HepG2 (cell line): ENCODE results near the gene ADGRE3. TPM values are rescaled to one million over a fixed set of nuclear protein-coding genes. Genes with fewer than 3 reads are reported as not detected.

Experiments used
- ATAC-seq: fragments of 200-7000 bp; cut with Tn5 transposase; 3 replicates; pipeline ENCODE4 v1.9.1; 2020; ENCODE audit warnings: mild to moderate bottlenecking, moderate library complexity
- BruUV-seq: library from RNA; stranded (reverse); fragments of 400-500 nt; replicated peaks from 2 replicates; lab custom pipeline; 2021; lab: Mats Ljungman, UMichigan
- CTCF ChIA-PET: fragments of 300-600 bp; formaldehyde crosslinking; extraction: SDS; loops from one replicate; lab custom pipeline; 2021; ENCODE audit warnings: low total read pairs, inconsistent platforms, low intra/inter-chr PET ratio; lab: Yijun Ruan, JAX
- POLR2A ChIA-PET: fragments of 350-600 bp; sonication (Branson Sonifier 250); formaldehyde crosslinking; loops from one replicate; lab custom pipeline; 2020; ENCODE audit warnings: antibody characterized with exemption, inconsistent platforms; lab: Yijun Ruan, JAX
- DNase-seq: peaks from one replicate; pipeline ENCODE4 v3.0.0-alpha.2; 2015; ENCODE audit warnings: low spot score
- FAIRE-seq: peaks from 3 replicates; lab custom pipeline; 2011; peaks lifted over from hg19 to GRCh38; lab: Jason Lieb, UNC
- H2AFZ ChIP-seq: one replicate; pipeline ENCODE4 v1.6.1; 2011; ENCODE audit warnings: low read length, inconsistent platforms
- H3K27ac ChIP-seq: fragments of 300-600 bp; 3 replicates; pipeline ENCODE4 v1.8.0; 2011; ENCODE audit warnings: mixed run types, mild to moderate bottlenecking, mixed read lengths, low read length, inconsistent platforms; ENCODE audit not compliant: insufficient read depth; ENCODE audit errors: extremely low read length
- H3K27me3 ChIP-seq, 2 experiments: fragments of 200-600 bp in 1 of 2; 2 replicates in 1 of 2; 3 replicates in 1 of 2; pipeline versions ENCODE4 v1.6.0 to v1.8.0; 2011; ENCODE audit warnings: low read length in 2 of 2, mild to moderate bottlenecking in 2 of 2, moderate library complexity in 2 of 2, inconsistent platforms in 1 of 2; ENCODE audit not compliant: insufficient read depth in 2 of 2, control insufficient read depth in 1 of 2
- H3K36me3 ChIP-seq, 2 experiments: fragments of 200-600 bp in 1 of 2; replicated peaks in 1 of 2; 2 replicates in 1 of 2; 3 replicates in 1 of 2; pipeline versions ENCODE4 v1.5.1 to v1.8.0; 2011; ENCODE audit warnings: low read length in 2 of 2, inconsistent platforms in 1 of 2; ENCODE audit not compliant: insufficient read depth in 2 of 2, control insufficient read depth in 1 of 2
- H3K4me1 ChIP-seq: 2 replicates; pipeline ENCODE4 v1.5.1; 2012; ENCODE audit warnings: low read length, inconsistent platforms; ENCODE audit not compliant: insufficient read depth
- H3K4me2 ChIP-seq: 2 replicates; pipeline ENCODE4 v1.6.0; 2011; ENCODE audit warnings: low read depth, low read length, inconsistent platforms
- H3K4me3 ChIP-seq, 3 experiments: fragments of 200-600 bp in 1 of 3; sonication (generic), shearing (Covaris generic) in 1 of 3; replicated peaks in 1 of 3; 2 replicates each; pipeline ENCODE4 v1.5.1; 2011 to 2016; ENCODE audit warnings: low read length in 3 of 3, inconsistent platforms in 2 of 3, low read depth in 2 of 3, mild to moderate bottlenecking in 2 of 3, control low read depth in 1 of 3, mixed read lengths in 1 of 3; ENCODE audit not compliant: insufficient read depth in 1 of 3
- H3K79me2 ChIP-seq: one replicate; pipeline ENCODE4 v1.6.1; 2011; ENCODE audit warnings: low read length, inconsistent platforms; ENCODE audit not compliant: insufficient read depth
- H3K9ac ChIP-seq: 2 replicates; pipeline ENCODE4 v1.6.0; 2011; ENCODE audit warnings: mild to moderate bottlenecking, low read depth, low read length, inconsistent platforms; ENCODE audit not compliant: insufficient read depth
- H3K9me3 ChIP-seq: 2 replicates; pipeline ENCODE4 v1.5.1; 2012; ENCODE audit warnings: mild to moderate bottlenecking, low read length
- H4K20me1 ChIP-seq: 2 replicates; pipeline ENCODE4 v1.6.0; 2011; ENCODE audit warnings: inconsistent platforms, mild to moderate bottlenecking, low read length, moderate library complexity; ENCODE audit not compliant: insufficient read depth
- ATRX ChIP-seq: sonication (generic); formaldehyde crosslinking; IDR thresholded peaks from 2 replicates; pipeline ENCODE4 v1.4.0; 2020; ENCODE audit warnings: missing genetic modification reagents, borderline replicate concordance
- EZH2 ChIP-seq: conservative IDR thresholded peaks from 2 replicates; pipeline ENCODE4 v1.6.1; 2012; ENCODE audit warnings: mild to moderate bottlenecking, low read depth, low read length, moderate library complexity
- FOXC1 ChIP-seq: sonication (generic); formaldehyde crosslinking; IDR thresholded peaks from 2 replicates; pipeline ENCODE4 v1.8.0; 2022; ENCODE audit warnings: mild to moderate bottlenecking, missing genetic modification reagents, borderline replicate concordance
- GATAD2A ChIP-seq: IDR thresholded peaks from 2 replicates; pipeline ENCODE4 v1.6.1; 2016
- SRY ChIP-seq: sonication (generic); formaldehyde crosslinking; IDR thresholded peaks from 2 replicates; pipeline ENCODE4 v1.8.0; 2022; ENCODE audit warnings: mild to moderate bottlenecking, missing genetic modification reagents
- ZFP90 ChIP-seq: sonication (generic); formaldehyde crosslinking; IDR thresholded peaks from 2 replicates; pipeline ENCODE4 v1.8.0; 2022; ENCODE audit warnings: missing genetic modification reagents, mild to moderate bottlenecking, inconsistent platforms, borderline replicate concordance
- ZNF10 ChIP-seq: sonication (generic); formaldehyde crosslinking; IDR thresholded peaks from 2 replicates; pipeline ENCODE4 v1.4.0; 2020; ENCODE audit warnings: mild to moderate bottlenecking, low read depth, missing genetic modification reagents, borderline replicate concordance
- ZNF292 ChIP-seq: sonication (generic); formaldehyde crosslinking; IDR thresholded peaks from 2 replicates; pipeline ENCODE4 v1.8.1; 2022; ENCODE audit warnings: mild to moderate bottlenecking, low read depth, missing genetic modification reagents, borderline replicate concordance
- ZNF318 ChIP-seq: sonication (generic); formaldehyde crosslinking; IDR thresholded peaks from 2 replicates; pipeline ENCODE4 v1.4.0; 2020; ENCODE audit warnings: mild to moderate bottlenecking, missing genetic modification reagents
- ZNF605 ChIP-seq: sonication (generic); formaldehyde crosslinking; IDR thresholded peaks from 2 replicates; pipeline ENCODE4 v1.8.0; 2022; ENCODE audit warnings: mild to moderate bottlenecking, missing genetic modification reagents
- ZNF720 ChIP-seq: sonication (generic); formaldehyde crosslinking; IDR thresholded peaks from 2 replicates; pipeline ENCODE4 v1.4.0; 2020; ENCODE audit warnings: missing genetic modification reagents
- WGBS: methylation state at CpG from one replicate; pipeline ENCODE4 v1.1.6; 2017; ENCODE audit warnings: low lambda C conversion rate; 5-methylcytosine and 5-hydroxymethylcytosine counted together
- in situ Hi-C: cut with HindIII; loops from 2 replicates; pipeline ENCODE4 v1.10.0; 2017; ENCODE audit warnings: low pct_unique_long_range_greater_than_20kb; ENCODE audit not compliant: extremely low pct_ligation_motif_present
- intact Hi-C: fragments of 100-400 bp; cut with micrococcal nuclease; formaldehyde crosslinking; loops from one replicate; pipeline ENCODE4 v1.10.0; 2022; ENCODE audit not compliant: unreplicated experiment
- polyA plus RNA-seq, 8 experiments: library from polyadenylated mRNA; depleted of rRNA in 3 of 8; stranded (reverse) in 7 of 8; unstranded in 1 of 8; fragments of >200 nt; fragmentation: Illumina TruSeq in 4 of 8; extraction: Trizol in 4 of 8; gene quantifications; 2 replicates each; pipeline versions ENCODE4 v1.2.1 to v1.2.3, GENCODE V29; 2011 to 2016; ENCODE audit warnings: low read depth in 4 of 8, missing spikeins in 1 of 8, mixed read lengths in 1 of 8; ENCODE audit not compliant: insufficient read depth in 1 of 8
- total RNA-seq, 5 experiments: library from RNA; depleted of rRNA; stranded (reverse); fragments of >200 nt; fragmentation: Illumina TruSeq; extraction: Trizol; gene quantifications; 2 replicates each; pipeline ENCODE4 v1.2.3, GENCODE V29; 2016; ENCODE audit warnings: low read depth in 1 of 5
- TF ChIP-seq, protein P1 (sequence below): IDR thresholded peaks from 2 replicates; pipeline ENCODE4 v1.6.1; 2016; ENCODE audit warnings: low read depth, missing genetic modification reagents, missing compliant biosample characterization

The ADGRE3 gene
- total and polyA plus RNA-seq, 2 of the 13 experiments (the other 11 are each of a cell fraction or from before 2014, with no cell fraction given): not detected

GRCh38 chr19:14704450-14704849 lies 29.8 kb upstream of the ADGRE3 start:
- Histone ChIP-seq H3K27ac (no peak overlapping the region), H3K9me3 (no peaks in the 10 kb centered on the region), H3K4me3 (no peak overlapping the region), H3K9ac (no peak overlapping the region), H2AFZ (no peak overlapping the region), H3K79me2 (no peaks in the 10 kb centered on the region), H3K36me3 (peaks cover 8 to 38% of the 10 kb centered on the region in 2 experiments; a peak in 4 of 5 replicates), H3K4me1 (no peaks in the 10 kb centered on the region), H3K4me2 (no peak overlapping the region), H4K20me1 (no peaks in the 10 kb centered on the region), H3K27me3 (no peaks in the 10 kb centered on the region)
- intact Hi-C loops (no loop called here), in situ Hi-C loops (no loop called here)
- BruUV-seq: no TSS peak
- ATAC-seq: no peak
- POLR2A ChIA-PET: no interaction called here
- 90% methylated on average over 6 of the region's 6 CpGs for whole genome bisulfite sequencing
- CTCF ChIA-PET: no interaction called here
- no peak for FAIRE-seq
- DNase-seq: no peak
- TF ChIP-seq EZH2 (no peak), ATRX (CRISPR knock-in tag) (no peak), GATAD2A (no peak), ZNF318 (CRISPR knock-in tag) (no peak), ZNF292 (no peak), ZNF720 (CRISPR knock-in tag) (no peak), FOXC1 (no peak), ZNF10 (CRISPR knock-in tag) (no peak), ZFP90 (CRISPR knock-in tag) (no peak), SRY (CRISPR knock-in tag) (no peak), ZNF605 (CRISPR knock-in tag) (no peak)
- TF ChIP-seq, protein P1, sequence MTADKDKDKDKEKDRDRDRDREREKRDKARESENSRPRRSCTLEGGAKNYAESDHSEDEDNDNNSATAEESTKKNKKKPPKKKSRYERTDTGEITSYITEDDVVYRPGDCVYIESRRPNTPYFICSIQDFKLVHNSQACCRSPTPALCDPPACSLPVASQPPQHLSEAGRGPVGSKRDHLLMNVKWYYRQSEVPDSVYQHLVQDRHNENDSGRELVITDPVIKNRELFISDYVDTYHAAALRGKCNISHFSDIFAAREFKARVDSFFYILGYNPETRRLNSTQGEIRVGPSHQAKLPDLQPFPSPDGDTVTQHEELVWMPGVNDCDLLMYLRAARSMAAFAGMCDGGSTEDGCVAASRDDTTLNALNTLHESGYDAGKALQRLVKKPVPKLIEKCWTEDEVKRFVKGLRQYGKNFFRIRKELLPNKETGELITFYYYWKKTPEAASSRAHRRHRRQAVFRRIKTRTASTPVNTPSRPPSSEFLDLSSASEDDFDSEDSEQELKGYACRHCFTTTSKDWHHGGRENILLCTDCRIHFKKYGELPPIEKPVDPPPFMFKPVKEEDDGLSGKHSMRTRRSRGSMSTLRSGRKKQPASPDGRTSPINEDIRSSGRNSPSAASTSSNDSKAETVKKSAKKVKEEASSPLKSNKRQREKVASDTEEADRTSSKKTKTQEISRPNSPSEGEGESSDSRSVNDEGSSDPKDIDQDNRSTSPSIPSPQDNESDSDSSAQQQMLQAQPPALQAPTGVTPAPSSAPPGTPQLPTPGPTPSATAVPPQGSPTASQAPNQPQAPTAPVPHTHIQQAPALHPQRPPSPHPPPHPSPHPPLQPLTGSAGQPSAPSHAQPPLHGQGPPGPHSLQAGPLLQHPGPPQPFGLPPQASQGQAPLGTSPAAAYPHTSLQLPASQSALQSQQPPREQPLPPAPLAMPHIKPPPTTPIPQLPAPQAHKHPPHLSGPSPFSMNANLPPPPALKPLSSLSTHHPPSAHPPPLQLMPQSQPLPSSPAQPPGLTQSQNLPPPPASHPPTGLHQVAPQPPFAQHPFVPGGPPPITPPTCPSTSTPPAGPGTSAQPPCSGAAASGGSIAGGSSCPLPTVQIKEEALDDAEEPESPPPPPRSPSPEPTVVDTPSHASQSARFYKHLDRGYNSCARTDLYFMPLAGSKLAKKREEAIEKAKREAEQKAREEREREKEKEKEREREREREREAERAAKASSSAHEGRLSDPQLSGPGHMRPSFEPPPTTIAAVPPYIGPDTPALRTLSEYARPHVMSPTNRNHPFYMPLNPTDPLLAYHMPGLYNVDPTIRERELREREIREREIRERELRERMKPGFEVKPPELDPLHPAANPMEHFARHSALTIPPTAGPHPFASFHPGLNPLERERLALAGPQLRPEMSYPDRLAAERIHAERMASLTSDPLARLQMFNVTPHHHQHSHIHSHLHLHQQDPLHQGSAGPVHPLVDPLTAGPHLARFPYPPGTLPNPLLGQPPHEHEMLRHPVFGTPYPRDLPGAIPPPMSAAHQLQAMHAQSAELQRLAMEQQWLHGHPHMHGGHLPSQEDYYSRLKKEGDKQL (CRISPR knock-in tag): no peak
